Hypothalamus (tissue), 51 donors: ENCODE results near the gene ARPP19.
"Not testable (repeated sequence)": the region's sequence is repeated elsewhere in the genome, so short reads cannot be mapped to it uniquely, and the experiment has no call there.

Source experiments
- DNase-seq, 51 donors: peaks; one replicate each; lab custom pipeline; 2025; lab: John Stamatoyannopoulos, UW

ARPP19 gene

GRCh38 chr15:52552303-52552702 is 16.5 kb downstream of the ARPP19 start:
- no peak for DNase-seq

GRCh38 chr15:52551762-52552161 is 17.1 kb downstream of the ARPP19 start:
- DNase-seq, result peak in 3 of 51 donors; percentile 1 to 11 (median 3)

GRCh38 chr15:52551186-52551585 is 17.6 kb downstream of the ARPP19 start:
- not testable (repeated sequence) for DNase-seq

GRCh38 chr15:52546031-52546751 is 22.6 kb downstream of the ARPP19 start:
- DNase-seq, result no peak

- DNase-seq, result no peak
Measured at GRCh38 chr15:52540374-52541012, 28.3 kb downstream of the ARPP19 start.

GRCh38 chr15:52537459-52537858 is 31.4 kb downstream of the ARPP19 start:
- DNase-seq, result no peak

- DNase-seq, result no peak
Measured at GRCh38 chr15:52532427-52532826, 36.4 kb downstream of the ARPP19 start.

GRCh38 chr15:52529940-52530339 is 38.9 kb downstream of the ARPP19 start:
- DNase-seq, result peak in 2 of 51 donors; percentile 14 to 68

GRCh38 chr15:52529341-52529924 is 39.4 kb downstream of the ARPP19 start:
- peak in 20 of 51 donors; percentile 7 to 85 (median 37) for DNase-seq

GRCh38 chr15:52528564-52529340 is 40.1 kb downstream of the ARPP19 start, which contains the start of gene MYO5A:
MYO5A (minus strand) TSS chr15:52528880; CDS start chr15:52528806, 74 bp downstream.
- DNase-seq, result peak in 49 of 51 donors; percentile 30 to 87 (median 69)

GRCh38 chr15:52527911-52528563 is 40.8 kb downstream of the ARPP19 start:
- DNase-seq, result peak in 34 of 51 donors; percentile 14 to 81 (median 46)

- no peak for DNase-seq
Measured at GRCh38 chr15:52527196-52527910, 41.5 kb downstream of the ARPP19 start.

GRCh38 chr15:52524223-52525136 is 44.4 kb downstream of the ARPP19 start:
- DNase-seq, result no peak

GRCh38 chr15:52523647-52524046 is 45.2 kb downstream of the ARPP19 start:
- DNase-seq, result no peak

GRCh38 chr15:52523192-52523591 is 45.6 kb downstream of the ARPP19 start:
- DNase-seq, result no peak

GRCh38 chr15:52521682-52522081 is 47.1 kb downstream of the ARPP19 start:
- DNase-seq, result no peak

- DNase-seq, result no peak
Measured at GRCh38 chr15:52520421-52520820, 48.4 kb downstream of the ARPP19 start.
